ENCODE results near the gene RBFOX2.
"Not testable (repeated sequence)": the region's sequence is repeated elsewhere in the genome, so short reads cannot be mapped to it uniquely, and the experiment has no call there.

Gene RBFOX2

DNA sequence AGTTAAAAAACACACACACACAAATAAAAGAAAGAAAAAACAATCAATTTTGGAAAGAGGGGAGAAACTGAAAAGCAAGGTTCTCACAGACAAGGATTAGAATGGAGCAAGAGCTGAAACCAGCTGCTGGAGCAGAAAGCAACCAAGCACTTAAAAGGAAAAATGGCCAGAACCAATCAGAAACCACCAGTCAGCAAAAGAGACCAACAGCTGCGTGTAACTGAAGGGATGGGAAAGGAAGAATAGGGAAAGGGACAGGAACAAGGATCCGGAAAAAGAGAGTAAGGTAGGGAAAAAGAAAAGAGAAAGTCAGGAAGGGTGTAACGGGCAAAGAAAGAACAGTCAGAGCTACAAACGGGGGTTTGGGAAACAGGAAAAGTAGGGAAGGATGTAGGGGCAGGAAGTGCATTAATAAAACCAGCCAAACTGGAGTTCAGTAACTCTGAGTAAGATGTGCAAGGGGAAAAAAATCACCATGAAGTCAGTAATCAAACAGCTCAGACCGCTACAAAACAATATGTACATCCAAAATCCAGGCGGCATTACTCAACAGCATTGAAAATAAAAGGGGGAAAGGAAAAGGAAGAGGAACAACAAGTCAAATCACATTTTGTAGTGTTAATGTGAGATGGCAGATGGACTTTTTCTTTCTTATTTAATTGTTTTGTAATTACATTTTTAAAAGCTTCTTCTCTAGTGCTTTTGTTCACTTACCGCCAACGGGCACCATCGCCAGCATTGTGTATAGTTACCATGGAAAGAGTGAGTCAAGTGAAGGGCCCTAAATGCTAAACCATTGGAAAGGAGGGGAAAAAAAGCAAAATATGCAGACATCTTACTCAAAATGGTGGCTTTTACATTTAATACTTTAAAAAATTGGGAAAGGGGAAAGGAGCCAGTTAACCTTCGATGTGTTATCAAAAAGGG is 261.7 kb downstream of the RBFOX2 start:
- no peak for DNase-seq (ENCODE audit: low spot score)

DNA sequence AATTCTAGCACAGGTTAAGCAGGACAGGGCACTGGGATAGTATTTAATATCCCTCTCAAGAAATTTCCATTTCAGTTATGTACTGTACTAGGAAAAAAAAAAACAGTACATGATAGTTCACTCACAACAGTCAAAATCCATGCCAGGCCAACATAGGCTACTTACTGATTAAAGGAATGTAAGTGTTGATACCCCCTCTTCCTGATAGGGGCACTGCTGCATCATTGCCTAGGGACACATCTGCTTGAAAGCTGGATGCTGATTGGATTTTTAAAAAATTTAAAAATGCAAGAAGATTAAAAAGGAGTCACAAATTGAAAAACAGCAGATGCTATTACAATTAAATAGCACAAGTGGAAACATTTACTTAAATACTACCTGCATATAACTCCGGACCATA is 267.6 kb downstream of the RBFOX2 start:
- DNase-seq (ENCODE audit: low spot score), result no peak

DNA sequence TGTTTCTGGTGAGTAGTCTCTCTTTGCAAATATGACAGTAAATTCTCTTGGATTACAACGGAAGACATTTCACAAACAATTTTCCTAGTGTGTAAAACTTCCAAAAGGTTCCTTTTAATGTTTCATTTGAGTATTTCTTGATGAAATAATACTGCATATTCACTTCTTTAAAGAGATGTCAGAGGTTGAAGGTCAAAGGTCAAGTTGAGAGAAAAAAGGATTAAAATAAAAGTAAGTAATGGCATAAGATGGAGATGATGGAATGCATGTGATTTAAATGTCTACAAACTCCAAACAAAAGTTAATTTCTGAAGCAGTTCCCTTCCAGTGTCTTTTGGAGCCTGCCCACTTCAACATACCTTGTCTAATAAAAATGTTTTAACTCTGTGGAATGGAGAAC is 270.2 kb downstream of the RBFOX2 start:
- DNase-seq (ENCODE audit: low spot score), result no peak

DNA sequence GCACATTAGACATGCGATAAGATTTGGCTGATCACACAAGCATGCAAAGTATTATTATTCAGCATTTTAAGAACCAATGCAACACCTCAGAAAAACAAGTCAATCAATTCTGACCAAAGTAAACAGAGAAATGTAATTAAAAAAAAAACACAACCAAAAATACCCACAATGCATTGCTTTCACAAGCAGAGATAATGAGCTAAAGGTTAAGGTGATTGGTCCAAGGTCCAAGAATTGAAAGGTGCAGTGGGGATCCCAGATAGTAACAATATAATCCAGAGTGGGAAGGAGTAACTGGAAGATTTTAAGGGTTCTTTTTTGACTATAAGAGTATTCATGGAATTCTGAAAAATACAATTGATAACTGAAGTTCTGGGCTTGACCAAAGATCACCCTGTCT is 271.9 kb downstream of the RBFOX2 start:
- no peak for DNase-seq (ENCODE audit: low spot score)

DNA sequence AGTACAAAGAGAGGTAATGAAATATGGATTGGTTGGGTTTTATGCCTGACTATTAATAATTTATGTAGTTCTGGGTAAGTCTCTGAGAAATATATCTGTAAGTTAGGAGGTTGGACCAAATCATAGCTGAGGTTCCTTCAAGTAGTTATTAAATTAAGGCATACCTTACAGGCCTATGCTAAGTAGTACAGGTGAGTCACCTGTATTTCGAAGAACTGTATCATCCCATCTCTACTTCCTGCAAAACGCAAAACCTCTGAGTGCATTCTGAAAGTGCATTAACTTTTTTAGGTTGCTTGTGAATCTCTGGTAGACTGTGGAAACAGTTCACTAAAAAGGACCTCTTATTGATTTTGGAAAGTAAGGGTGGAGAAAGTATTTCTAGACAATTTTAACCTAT is 273.9 kb downstream of the RBFOX2 start:
- no peak for DNase-seq (ENCODE audit: low spot score)

DNA sequence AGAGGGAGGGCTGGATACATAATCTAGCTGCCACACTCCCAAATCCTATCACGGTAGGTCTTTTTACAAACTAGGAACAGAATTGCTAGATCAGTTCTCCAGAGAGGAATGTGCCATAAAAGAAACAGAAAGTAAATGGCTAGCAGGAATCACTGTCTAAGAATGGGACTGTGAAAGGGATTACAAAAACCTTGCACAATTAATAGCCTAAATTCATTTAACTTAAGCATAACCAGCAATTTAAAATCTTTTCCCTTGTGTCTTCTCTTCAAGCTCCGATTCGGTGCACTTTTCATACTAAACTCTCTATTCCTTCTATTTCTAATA is 275.8 kb downstream of the RBFOX2 start:
- no peak for DNase-seq (ENCODE audit: low spot score)

DNA sequence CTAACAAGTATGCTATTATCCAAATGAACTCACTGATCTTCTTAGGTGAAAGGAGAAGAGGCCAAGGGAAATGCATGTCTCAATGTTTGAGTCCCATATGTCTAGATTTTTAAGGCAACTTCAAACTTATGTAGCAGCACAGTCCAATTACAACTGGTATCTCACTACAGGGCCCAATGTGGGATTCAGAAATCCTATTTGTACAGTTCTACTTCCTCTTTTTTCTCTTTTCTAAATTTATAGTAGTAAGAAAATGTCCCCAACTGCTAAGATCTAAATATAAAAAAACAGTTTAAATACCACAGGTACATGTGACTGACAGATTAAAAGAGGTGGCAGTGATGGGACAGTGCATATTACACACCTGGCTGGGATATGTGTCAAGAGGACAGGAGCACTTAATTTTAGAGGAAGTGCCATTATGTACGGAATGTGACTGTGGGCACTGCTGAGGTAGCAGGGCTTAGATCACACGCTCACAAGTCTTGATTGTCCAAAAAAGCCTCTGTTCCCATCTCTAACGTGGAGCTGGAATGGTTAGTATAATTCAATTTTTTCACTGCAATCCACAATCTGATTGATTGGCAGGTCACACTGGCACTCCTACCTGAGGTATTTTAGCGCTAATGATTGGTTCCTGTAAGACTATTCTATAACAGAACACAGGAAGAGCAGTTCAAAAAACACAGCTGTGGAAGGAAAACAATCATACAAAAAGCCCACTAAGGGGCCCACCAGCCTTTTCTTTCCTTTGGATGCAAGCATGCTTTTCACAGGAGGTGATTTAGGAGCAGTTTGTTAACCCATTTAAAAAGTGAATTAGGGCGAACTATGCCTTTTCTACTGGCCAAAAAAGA is 276.4 kb downstream of the RBFOX2 start:
- no peak for DNase-seq (ENCODE audit: low spot score)

DNA sequence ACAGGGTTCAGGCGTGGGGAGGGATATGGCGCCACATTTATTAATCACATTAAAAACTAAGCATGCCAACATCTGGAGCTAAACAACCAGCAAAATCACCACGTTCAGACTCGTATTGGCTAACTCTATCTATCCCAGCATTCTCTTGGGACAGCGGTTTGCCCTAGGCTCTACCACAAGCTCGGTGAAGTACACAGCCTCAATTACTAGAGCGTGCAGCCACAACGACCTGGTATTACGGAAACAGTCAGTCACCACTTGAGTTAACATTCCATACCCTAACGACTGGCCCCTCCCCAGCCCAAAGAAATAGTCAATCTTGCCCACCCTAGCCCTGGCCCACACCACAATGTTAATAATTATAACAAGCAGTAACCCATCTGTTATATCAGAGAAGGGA is 278.8 kb downstream of the RBFOX2 start:
- no peak for DNase-seq (ENCODE audit: low spot score)

DNA sequence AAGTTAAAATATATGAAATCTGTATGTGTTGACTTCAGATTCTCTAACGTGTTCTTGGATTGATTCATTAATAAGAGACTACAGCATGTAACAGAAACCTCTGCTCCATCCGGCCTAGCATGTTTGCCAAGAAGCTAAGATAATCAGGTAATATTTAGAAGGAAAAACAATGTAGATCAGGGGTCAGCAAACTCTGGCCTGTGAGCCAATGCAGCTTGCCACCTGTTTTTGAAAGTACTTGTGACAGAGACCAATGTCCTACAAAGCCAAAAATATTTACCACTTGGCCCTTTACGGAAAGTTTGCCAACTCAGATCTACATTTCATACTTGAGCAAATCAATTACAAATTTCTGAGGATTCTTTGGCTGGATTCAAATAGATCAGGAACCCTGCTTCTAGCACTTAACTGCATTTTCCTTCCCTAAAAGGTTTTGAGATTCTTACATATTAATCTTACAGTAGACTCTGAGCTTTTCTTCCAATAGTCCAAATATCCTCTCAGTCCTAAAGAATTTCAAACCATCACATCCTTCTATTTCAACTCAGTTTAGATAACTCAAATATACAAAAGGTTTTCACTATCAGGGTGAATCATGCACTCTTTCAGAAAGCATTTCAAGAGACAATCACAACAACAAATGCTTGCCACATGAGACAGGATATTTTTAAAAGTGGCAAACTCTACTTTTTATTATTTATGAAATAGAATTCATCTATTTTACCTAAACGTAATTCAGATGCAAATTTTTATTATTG is 281.5 kb downstream of the RBFOX2 start:
- no peak for DNase-seq (ENCODE audit: low spot score)

DNA sequence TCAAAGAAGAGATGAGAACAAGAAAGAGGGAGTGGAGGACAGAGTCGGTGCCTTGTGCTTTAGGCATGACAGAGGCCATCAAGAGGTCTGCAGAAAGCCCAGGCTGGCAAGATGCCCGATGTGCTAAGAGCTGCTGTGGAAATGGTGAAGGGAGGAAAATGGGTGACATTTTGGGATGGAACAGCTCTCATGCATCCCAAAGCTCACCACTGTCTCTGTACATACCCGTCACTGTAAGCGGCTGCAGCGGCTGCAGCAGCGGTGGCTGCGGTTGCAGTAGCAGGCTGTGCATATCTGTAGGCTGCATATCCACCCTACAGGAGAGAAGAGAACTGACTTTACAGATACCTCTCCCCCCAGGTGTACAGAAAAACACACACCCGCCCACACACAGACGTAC is 282.4 kb downstream of the RBFOX2 start:
- DNase-seq (ENCODE audit: low spot score), result no peak

DNA sequence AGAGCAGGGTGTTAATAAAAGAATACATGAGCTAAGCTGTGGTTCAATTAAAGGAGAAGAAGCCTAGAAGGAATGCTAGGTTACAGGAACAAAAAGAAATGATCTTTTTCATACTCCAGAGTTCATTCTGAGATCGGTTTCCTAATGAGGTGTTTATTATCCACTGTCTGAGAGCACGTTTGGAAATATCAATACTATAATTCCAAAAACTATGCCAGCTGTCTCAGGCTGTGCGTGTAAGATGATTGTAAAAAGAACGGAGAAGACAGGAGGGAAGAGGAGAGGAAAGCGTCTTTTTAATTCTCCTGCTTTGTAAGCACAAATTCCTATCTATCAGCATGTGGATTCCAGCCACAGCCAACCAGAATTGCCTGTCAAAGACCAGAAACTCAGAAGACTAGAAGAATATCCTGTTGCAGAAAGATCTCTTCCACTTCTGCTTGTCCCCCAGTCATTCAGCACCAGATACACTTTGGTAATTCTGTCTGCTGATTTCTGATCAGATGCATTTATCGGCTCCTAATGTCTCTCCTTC is 285.2 kb downstream of the RBFOX2 start:
- DNase-seq (ENCODE audit: low spot score), result no peak

DNA sequence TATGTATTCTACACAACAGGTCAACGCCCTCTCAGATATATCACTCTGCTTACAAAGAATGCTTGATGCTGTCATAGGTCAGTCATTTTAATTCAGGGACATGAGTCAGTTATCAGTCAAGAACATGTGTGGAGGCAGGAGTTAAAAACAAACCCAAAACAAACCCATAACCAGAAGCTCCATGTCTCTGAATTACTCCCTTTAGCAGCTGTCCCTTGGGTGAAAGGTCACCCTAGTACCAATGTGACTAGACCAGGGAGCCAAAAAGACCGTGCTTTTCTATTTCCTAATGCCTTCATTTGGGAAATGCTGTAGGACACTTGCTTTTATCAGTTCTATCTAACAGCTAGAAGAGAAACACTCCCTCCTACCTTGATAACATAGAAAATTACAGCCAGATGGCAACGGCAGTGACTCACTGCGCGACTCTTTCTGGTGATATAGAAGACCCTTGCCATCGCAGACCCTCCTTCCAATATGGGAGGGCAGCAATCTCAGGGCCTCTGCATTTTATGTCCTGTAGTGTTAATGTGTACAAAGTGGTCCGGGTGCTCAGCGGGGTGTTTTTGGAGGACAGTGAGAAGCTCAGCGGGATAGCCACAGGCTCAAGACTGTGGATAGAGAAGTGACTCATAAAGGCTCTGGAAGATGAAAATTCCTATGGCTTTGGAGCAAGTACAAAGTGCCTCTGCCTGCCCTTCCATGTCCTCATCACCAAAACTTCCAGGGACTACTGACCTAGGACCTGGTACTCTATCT is 286.1 kb downstream of the RBFOX2 start:
- DNase-seq (ENCODE audit: low spot score), result no peak

DNA sequence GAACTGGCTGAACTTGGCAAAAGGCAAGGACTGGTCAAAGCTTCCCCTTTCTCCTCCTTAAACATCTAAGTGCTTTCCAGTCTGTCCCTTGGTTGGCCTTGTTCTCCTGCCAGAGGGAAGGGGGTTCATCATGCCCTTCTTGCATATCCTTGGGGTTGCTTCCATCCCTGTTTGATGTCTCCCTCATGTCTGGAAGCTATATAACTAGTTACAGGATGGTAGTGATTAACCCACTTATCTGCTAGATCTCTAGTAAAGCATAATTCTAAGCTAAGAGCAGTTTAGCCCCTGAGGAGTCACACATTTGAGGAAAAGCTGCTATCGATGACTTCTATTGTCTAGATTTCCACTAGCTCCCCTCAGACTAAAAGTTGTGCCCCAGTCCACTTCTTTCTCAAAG is 288.0 kb downstream of the RBFOX2 start:
- no peak for DNase-seq (ENCODE audit: low spot score)

DNA sequence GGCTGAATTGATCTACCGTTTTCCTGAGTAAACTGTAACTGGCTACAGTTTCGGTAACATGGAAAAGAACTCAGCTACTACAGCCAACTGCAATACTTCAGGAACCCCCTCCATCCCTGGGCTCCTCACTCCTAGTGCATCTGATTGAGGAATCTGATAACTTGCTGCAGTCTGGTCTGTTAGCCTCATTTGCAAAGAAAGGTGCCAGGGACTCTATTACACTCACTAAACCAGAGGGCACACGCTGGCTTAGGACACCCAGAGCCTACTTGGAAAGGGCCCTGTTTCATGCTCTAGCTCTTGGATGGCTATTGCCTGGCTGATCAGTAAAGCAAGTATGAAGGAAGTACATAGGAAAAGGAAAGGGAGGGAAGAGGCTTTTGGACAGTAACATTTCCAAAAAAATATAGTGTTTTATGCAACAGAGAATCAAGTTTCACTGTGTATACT is 288.7 kb downstream of the RBFOX2 start:
- DNase-seq (ENCODE audit: low spot score), result no peak

DNA sequence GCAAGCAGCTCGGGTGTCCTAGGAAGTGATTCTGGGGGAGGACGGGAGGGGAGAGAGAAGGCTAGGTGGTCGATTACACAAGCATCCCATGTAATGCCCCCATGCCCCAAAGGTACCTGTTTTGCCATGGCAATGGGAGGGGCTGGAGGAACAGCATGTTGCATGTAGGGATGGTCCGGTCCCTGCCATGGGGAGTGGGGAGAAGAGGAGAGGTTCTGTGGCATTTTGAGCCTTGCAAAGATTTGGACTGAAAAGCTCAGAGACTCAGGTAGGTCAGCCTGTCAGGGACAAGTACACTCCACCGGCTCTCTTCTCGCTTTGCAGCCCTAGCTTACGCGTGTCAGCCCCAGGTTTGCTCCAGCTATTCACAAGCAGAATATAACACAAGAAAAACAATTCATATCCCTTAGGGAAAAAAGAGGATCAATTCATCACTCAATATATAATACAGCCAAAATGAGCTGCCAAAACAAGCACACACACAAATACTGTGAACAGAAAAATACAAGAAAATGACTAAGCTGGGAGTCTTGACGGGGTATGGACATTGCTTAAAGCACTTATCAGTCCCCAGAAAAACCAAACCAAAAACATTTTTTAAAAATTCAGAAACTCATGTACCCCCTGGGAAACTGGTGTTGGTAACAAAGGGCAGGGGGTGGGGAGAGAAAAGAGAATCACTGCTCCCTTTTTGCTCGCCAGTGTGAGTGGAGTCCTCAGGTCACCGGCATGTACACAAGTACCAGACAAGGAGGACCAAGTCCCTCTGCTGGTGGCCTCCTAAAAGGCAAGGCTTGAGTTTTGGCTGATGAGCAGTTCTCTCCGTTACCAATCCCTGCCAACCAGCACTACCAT is 289.3 kb downstream of the RBFOX2 start:
- DNase-seq (ENCODE audit: low spot score), result no peak

DNA sequence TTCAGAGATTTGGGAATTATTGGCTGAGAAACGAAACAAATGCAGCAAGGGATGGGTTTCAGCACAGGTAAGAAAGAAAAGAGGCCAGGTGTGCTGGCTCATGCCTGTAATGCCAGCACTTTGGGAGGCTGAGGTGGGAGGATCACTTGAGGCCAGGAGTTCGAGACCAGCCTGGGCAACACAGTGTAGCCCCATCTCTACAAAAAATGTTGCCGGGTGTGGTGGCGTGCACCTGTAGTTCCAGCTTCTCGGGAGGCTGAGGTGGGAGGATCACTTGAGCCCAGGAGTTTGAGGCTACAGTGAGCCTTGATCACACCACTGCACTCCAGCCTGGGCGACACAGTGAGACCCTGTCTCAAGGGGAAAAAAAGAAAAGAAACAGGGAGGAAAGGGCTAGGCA is 290.7 kb downstream of the RBFOX2 start:
- not testable (repeated sequence) for DNase-seq (ENCODE audit: low spot score)

DNA sequence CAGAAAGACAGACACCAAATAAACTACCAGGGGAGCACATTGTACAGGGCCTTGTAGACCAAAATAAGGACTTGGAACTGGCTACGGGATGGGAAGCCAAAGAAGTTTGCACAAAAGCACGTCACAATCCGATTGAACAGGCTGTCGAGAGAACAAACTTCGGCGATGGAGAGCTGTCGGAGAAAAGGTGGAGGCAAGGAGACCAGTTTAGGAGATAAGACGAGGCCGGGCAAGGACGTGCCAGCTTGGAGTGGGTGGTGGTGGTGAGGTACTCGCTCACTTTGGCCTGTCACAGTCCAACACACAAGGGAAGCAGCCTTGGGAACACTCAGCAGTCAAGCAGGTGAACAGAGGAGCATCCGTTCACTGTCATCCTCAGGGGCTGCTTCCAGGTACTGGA is 291.9 kb downstream of the RBFOX2 start:
- DNase-seq (ENCODE audit: low spot score), result no peak

DNA sequence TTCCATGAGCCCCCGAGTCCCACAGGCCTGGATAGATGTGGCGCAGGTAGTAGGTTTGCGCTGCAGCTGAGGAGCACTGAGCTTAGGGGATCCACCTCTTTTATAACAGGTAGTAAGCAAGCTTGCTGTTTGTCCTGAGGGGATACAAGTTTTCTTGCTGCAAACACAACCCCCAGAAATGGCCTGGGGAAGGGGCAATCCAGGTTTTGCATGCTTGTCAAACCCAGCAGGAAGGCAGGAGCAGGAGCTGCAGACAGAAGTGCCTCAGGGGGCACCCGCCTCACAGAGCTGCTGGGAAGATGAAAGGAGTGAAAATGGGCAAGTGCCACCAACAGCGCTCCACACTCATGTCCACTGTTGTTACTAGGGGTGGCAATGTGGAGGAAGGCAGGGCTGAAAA is 292.5 kb downstream of the RBFOX2 start:
- no peak for DNase-seq (ENCODE audit: low spot score)

DNA sequence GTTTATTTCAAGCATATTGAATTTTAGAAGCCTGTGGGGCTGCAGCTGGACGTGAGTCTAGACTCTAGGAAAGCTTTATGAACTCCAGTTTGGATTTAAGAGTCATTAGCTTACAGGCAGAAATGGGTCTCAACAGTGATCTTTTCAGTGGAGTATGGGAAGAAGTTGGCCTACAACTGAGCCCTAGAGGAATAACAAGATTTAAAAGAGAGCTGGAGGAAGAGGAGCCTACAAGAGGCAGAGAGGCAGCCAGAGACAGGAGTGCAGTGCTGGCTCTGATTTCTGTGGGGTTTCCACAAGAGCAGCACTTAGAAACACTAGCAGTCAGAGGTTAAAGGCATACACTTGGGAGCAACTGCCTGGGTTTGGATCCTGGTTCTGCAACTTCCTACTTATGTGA is 293.1 kb downstream of the RBFOX2 start:
- DNase-seq (ENCODE audit: low spot score), result no peak

DNA sequence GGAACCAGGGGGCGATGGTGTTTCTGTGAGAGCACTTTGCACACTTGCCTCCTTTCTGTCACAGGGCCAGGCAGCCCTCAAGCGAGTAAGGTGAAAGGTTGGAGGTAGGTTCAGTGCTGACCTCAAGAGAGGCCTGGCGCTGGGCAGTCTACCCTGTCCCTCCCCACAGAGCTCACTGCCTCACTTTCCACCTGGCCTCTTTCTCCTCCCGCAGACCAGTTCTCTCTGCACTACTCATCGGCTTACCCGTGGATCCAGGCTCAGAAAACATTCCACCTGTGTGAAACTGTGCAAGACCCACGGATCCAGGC is 294.2 kb downstream of the RBFOX2 start:
- DNase-seq (ENCODE audit: low spot score), result no peak

Measured in HuH-7.5 (cell line).